ENCODE data around the gene GPD1.

Gene GPD1

GRCh38 chr12:50103767-50104321, at the start of gene GPD1:
TSS of gene GPD1 (plus strand) at chr12:50104008. CDS start at chr12:50104051, 43 bp downstream.
- DNase-seq (ENCODE audit: low read depth): no peak

GRCh38 chr12:50055831-50056638, 47.8 kb upstream of the GPD1 start:
- DNase-seq (ENCODE audit: low read depth): no peak

- no peak for DNase-seq (ENCODE audit: low read depth)
Observed at GRCh38 chr12:50056639-50056976, 47.2 kb upstream of the GPD1 start.

- no peak for DNase-seq (ENCODE audit: low read depth)
Observed at GRCh38 chr12:50057000-50057841, 46.6 kb upstream of the GPD1 start, which contains the start of gene ASIC1. TSS of gene ASIC1 (plus strand) at chr12:50057596. CDS start at chr12:50058767, 1,171 bp downstream.

GRCh38 chr12:50057896-50058670, 45.7 kb upstream of the GPD1 start:
- DNase-seq (ENCODE audit: low read depth): no peak

- DNase-seq (ENCODE audit: low read depth): no peak
Observed at GRCh38 chr12:50058743-50059312, 45.0 kb upstream of the GPD1 start.

GRCh38 chr12:50059440-50060119, 44.2 kb upstream of the GPD1 start:
- DNase-seq (ENCODE audit: low read depth): no peak

- DNase-seq (ENCODE audit: low read depth): no peak
Observed at GRCh38 chr12:50060120-50060468, 43.7 kb upstream of the GPD1 start.

GRCh38 chr12:50061171-50061570, 42.6 kb upstream of the GPD1 start:
- no peak for DNase-seq (ENCODE audit: low read depth)

- DNase-seq (ENCODE audit: low read depth): no peak
Observed at GRCh38 chr12:50061946-50062686, 41.7 kb upstream of the GPD1 start.

- DNase-seq (ENCODE audit: low read depth): no peak
Observed at GRCh38 chr12:50062728-50063460, 40.9 kb upstream of the GPD1 start.

- no peak for DNase-seq (ENCODE audit: low read depth)
Observed at GRCh38 chr12:50065726-50066310, 38.0 kb upstream of the GPD1 start.

- DNase-seq (ENCODE audit: low read depth): no peak
Observed at GRCh38 chr12:50066402-50066801, 37.4 kb upstream of the GPD1 start.

GRCh38 chr12:50069069-50069468, 34.7 kb upstream of the GPD1 start:
- no peak for DNase-seq (ENCODE audit: low read depth)

- no peak for DNase-seq (ENCODE audit: low read depth)
Observed at GRCh38 chr12:50069539-50069938, 34.3 kb upstream of the GPD1 start.

GRCh38 chr12:50070314-50071060, 33.3 kb upstream of the GPD1 start:
- peak; percentile 64 for DNase-seq (ENCODE audit: low read depth)

- DNase-seq (ENCODE audit: low read depth): no peak
Observed at GRCh38 chr12:50072198-50072907, 31.5 kb upstream of the GPD1 start.

GRCh38 chr12:50073206-50073605, 30.6 kb upstream of the GPD1 start:
- DNase-seq (ENCODE audit: low read depth): no peak

Measured in HS-5 (cell line).